Osteoblast (primary cell): Measurements from ENCODE around the gene FNDC3B. TPM values are rescaled to one million over a fixed set of nuclear protein-coding genes. Genes with fewer than 3 reads are reported as not detected.
A peak's percentile ranks its signal among the peaks of the same experiment; 100 is the strongest.

ENCODE experiments used
- DNase-seq: peaks from one replicate; pipeline ENCODE4 v3.0.0; 2011; ENCODE audit warnings: low spot score, mixed read lengths; ENCODE audit not compliant: insufficient read length; ENCODE audit errors: missing footprints
- H2AFZ ChIP-seq: 2 replicates; pipeline ENCODE4 v1.6.0; 2011; ENCODE audit warnings: mild to moderate bottlenecking, low read length
- H3K27ac ChIP-seq: 2 replicates; pipeline ENCODE4 v1.5.1; 2011; ENCODE audit warnings: mild to moderate bottlenecking, low read depth, low read length, moderate library complexity
- H3K27me3 ChIP-seq: 2 replicates; pipeline ENCODE4 v1.6.0; 2012; ENCODE audit warnings: mild to moderate bottlenecking, control low read depth, inconsistent platforms, low read length, moderate library complexity; ENCODE audit not compliant: insufficient read depth
- H3K36me3 ChIP-seq: 2 replicates; pipeline ENCODE4 v1.5.1; 2011; ENCODE audit warnings: mild to moderate bottlenecking, low read length, control low read depth, moderate library complexity; ENCODE audit not compliant: insufficient read depth
- H3K4me1 ChIP-seq: 2 replicates; pipeline ENCODE4 v1.5.1; 2011; ENCODE audit warnings: mild to moderate bottlenecking, low read length, control low read depth, moderate library complexity; ENCODE audit not compliant: insufficient read depth
- H3K4me2 ChIP-seq: 2 replicates; pipeline ENCODE4 v1.6.0; 2011; ENCODE audit warnings: mild to moderate bottlenecking, low read length; ENCODE audit not compliant: insufficient read depth
- H3K4me3 ChIP-seq: fragments of 200-600 bp; sonication (generic); 3 replicates; pipeline ENCODE4 v1.5.1; 2012; ENCODE audit warnings: mild to moderate bottlenecking, low read length, inconsistent platforms; ENCODE audit not compliant: insufficient read depth
- H3K79me2 ChIP-seq: 2 replicates; pipeline ENCODE4 v1.6.0; 2012; ENCODE audit warnings: mild to moderate bottlenecking, low read length, control low read depth, inconsistent platforms; ENCODE audit not compliant: insufficient read depth
- H3K9me3 ChIP-seq: 2 replicates; pipeline ENCODE4 v1.5.1; 2011; ENCODE audit warnings: low read depth, low read length, control low read depth
- H4K20me1 ChIP-seq: 2 replicates; pipeline ENCODE4 v1.6.0; 2012; ENCODE audit warnings: mild to moderate bottlenecking, low read length, control low read depth; ENCODE audit not compliant: insufficient read depth
- total RNA-seq: library from RNA; depleted of rRNA; stranded (reverse); fragments of >200 nt; gene quantifications from 2 replicates; pipeline ENCODE4 v1.2.3, GENCODE V29; 2012
- TF ChIP-seq, protein P1 (sequence below): IDR thresholded peaks from 2 replicates; pipeline ENCODE4 v1.5.1; 2011; ENCODE audit warnings: mild to moderate bottlenecking, low read depth, low read length, moderate library complexity; ENCODE audit errors: extremely low read depth

The FNDC3B gene
- total RNA-seq, 1 donor, result 179 TPM

DNA sequence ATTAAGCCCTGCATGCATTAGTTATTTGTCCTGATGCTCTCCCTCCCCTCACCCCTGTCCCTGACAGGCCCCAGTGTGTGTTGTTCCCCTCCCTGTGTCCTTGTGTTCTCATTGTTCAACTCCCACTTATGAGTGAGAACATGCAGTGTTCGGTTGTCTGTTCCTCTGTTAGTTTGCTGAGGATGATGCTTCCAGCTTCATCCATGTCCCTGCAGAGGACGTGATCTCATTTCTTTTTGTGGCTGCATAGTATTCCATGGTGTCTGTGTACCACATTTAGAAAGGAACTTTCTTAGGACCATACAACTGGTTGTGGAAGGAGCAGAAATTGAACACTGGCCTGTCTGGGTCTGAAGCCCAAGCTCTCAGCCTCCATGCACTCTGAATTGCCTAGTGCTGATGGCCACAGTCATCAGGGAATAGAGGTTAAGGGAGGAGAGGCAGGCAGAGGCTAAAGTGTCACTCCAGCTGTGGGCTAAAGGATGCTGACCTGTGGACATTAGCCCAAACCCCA, 138.5 kb downstream of the FNDC3B start:
- H3K4me1 ChIP-seq, result peaks cover 30% of the 10 kb centered on the region
- no peak overlapping the region for H3K4me3 ChIP-seq
- H2AFZ ChIP-seq, result no peak overlapping the region
- H3K79me2 ChIP-seq, result peaks cover 97% of the 10 kb centered on the region
- H4K20me1 ChIP-seq, result peaks cover 63% of the 10 kb centered on the region
- DNase-seq, result no peak
- TF ChIP-seq, protein P1, sequence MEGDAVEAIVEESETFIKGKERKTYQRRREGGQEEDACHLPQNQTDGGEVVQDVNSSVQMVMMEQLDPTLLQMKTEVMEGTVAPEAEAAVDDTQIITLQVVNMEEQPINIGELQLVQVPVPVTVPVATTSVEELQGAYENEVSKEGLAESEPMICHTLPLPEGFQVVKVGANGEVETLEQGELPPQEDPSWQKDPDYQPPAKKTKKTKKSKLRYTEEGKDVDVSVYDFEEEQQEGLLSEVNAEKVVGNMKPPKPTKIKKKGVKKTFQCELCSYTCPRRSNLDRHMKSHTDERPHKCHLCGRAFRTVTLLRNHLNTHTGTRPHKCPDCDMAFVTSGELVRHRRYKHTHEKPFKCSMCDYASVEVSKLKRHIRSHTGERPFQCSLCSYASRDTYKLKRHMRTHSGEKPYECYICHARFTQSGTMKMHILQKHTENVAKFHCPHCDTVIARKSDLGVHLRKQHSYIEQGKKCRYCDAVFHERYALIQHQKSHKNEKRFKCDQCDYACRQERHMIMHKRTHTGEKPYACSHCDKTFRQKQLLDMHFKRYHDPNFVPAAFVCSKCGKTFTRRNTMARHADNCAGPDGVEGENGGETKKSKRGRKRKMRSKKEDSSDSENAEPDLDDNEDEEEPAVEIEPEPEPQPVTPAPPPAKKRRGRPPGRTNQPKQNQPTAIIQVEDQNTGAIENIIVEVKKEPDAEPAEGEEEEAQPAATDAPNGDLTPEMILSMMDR, result no peak
- no peak overlapping the region for H3K4me2 ChIP-seq
- no peak overlapping the region for H3K27ac ChIP-seq
- no peaks in the 10 kb centered on the region for H3K27me3 ChIP-seq
- no peaks in the 10 kb centered on the region for H3K9me3 ChIP-seq
- no peaks in the 10 kb centered on the region for H3K36me3 ChIP-seq

DNA sequence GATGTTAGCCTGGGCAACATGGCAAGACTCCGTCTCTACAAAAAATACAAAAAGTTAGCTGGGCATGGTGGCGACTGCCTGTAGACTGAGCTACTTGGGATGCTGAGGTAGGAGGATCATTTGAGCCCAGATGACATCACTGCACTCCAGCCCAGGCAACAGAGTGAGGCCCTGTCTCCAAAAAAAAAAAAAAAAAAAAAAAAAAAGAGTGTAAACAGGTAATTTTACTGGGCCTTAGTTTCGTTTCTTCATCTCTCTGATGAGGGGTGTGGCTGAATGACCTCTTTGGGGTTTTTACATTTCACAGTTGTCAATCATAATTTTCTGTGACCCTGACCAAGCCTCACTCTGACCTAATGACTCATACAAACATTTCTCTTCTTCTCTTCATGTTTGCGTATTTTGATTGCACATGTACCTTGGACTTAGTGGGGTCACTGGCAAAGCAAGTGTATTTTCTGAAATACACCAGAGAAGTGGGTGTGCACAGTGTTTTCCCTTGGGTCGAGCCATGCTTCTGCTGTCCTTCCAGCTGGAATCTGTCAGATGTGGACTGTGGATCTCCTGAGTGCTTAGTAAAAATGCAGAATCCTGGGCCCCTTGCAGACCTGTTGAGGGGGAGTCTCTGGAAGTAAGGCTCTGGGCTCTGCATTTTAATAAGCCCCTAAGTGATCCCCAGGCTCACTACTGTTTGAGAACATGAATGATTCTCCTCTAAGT, 140.5 kb downstream of the FNDC3B start:
- Histone ChIP-seq H4K20me1 (peaks cover 64% of the 10 kb centered on the region), H3K4me1 (peaks cover 27% of the 10 kb centered on the region), H2AFZ (no peak overlapping the region), H3K79me2 (peaks cover 96% of the 10 kb centered on the region), H3K27ac (no peak overlapping the region), H3K9me3 (no peaks in the 10 kb centered on the region), H3K27me3 (no peaks in the 10 kb centered on the region), H3K36me3 (no peaks in the 10 kb centered on the region), H3K4me3 (no peak overlapping the region), H3K4me2 (no peak overlapping the region)
- DNase-seq, result no peak
- TF ChIP-seq, protein P1, result no peak

DNA sequence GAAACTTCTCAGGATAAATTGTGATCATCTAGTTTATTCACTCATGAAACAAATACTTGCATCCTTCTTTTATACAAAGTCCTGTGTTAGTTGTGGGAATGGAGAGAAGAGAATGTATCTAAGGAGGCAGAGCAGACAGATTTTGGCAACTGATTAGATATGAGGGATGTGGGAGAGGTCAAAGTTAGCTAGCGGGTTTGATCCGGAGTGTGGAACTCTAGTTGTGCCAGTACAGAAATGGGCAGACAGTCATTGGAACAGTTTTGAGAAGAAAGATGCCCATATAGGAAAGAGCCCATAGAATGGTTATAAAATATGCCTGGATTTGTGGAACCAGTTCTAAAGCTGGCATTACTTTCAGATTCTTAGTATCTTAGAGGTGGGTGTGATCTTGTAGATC, 141.1 kb downstream of the FNDC3B start:
- H3K36me3 ChIP-seq, result peaks cover 3% of the 10 kb centered on the region
- peaks cover 27% of the 10 kb centered on the region for H3K4me1 ChIP-seq
- peaks cover 96% of the 10 kb centered on the region for H3K79me2 ChIP-seq
- peaks cover 69% of the 10 kb centered on the region for H4K20me1 ChIP-seq
- no peak overlapping the region for H3K4me3 ChIP-seq
- H3K27me3 ChIP-seq, result no peaks in the 10 kb centered on the region
- no peak overlapping the region for H2AFZ ChIP-seq
- no peak for DNase-seq
- TF ChIP-seq, protein P1, result no peak
- no peak overlapping the region for H3K4me2 ChIP-seq
- H3K9me3 ChIP-seq, result no peaks in the 10 kb centered on the region
- no peak overlapping the region for H3K27ac ChIP-seq

DNA sequence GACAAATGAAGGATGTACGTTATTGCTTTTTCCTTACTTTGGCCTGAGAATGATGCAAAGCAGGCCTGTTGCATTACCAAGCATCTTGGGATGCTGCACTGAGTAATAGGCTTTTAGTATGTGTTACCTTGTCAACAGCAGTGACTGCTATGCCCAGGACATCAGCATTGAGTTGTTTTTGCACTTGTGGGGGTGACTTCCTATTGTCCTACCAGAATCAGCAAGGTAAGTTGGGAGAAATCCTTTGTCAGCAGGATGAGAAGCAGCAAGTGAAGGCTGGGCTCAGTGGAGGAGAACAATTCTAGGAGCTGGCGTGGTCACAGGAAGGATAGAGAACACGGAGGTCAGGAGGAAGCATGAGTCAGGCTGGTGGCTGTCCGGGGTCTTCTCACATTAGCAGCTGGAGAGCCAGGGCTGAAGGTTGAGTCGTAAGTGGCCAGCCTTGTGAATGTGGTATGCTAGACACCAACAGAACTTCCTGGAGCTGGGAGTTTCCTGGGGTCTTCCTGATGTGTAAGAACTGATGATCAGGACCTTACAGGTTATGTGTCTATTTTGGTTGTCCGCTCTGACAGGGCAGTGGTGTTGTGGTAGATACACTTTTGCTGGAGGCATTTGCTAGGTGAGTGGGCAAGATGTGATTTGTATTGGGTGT, 142.7 kb downstream of the FNDC3B start:
- DNase-seq, result no peak
- peak overlapping the region; percentile 37 for H3K4me2 ChIP-seq
- peaks cover 11% of the 10 kb centered on the region for H3K36me3 ChIP-seq
- no peaks in the 10 kb centered on the region for H3K9me3 ChIP-seq
- TF ChIP-seq, protein P1, result no peak
- H3K27ac ChIP-seq, result peak overlapping the region; percentile 63
- H3K4me3 ChIP-seq, result no peak overlapping the region
- H2AFZ ChIP-seq, result no peak overlapping the region
- no peaks in the 10 kb centered on the region for H3K27me3 ChIP-seq
- peaks cover 96% of the 10 kb centered on the region for H3K79me2 ChIP-seq
- H3K4me1 ChIP-seq, result peaks cover 13% of the 10 kb centered on the region
- peaks cover 71% of the 10 kb centered on the region for H4K20me1 ChIP-seq
